OCI-LY7 (cell line): ENCODE measurements around the gene CNTNAP5.

Experiments
- EZH2phosphoT487 ChIP-seq: fragments of 200-600 bp; sonication (generic); IDR thresholded peaks from 2 replicates; pipeline ENCODE4 v1.6.1; 2018; ENCODE audit warnings: low read depth, borderline replicate concordance, mild to moderate bottlenecking, mixed run types, antibody characterized with exemption, low read length, moderate library complexity, mixed read lengths
- TF ChIP-seq, protein P1 (sequence below): fragments of 200-600 bp; sonication (generic); conservative IDR thresholded peaks from 2 replicates; pipeline ENCODE4 v1.5.1; 2014; ENCODE audit warnings: mild to moderate bottlenecking, antibody characterized with exemption, low read length, moderate library complexity, mixed read lengths

DNA sequence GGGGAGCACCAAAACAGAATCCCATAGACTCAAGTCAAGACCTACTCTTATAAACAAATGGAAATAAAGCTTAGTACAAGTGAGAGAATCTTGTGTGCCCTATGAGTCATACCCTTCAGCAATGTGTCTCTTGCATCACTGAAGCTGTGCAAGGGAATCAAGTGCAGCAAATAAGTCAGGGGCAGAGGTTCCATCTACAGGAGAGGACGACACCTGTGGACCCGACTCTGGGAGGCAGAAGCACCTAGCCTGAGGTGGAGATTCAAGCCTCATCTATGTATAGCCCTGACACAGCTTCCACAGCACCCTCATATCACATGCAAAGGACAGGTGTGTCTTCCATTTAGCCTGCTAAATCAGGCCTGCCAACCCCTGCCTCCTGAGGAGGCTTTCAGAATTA lies 298.2 kb downstream of the CNTNAP5 start:
- TF ChIP-seq, protein P1, sequence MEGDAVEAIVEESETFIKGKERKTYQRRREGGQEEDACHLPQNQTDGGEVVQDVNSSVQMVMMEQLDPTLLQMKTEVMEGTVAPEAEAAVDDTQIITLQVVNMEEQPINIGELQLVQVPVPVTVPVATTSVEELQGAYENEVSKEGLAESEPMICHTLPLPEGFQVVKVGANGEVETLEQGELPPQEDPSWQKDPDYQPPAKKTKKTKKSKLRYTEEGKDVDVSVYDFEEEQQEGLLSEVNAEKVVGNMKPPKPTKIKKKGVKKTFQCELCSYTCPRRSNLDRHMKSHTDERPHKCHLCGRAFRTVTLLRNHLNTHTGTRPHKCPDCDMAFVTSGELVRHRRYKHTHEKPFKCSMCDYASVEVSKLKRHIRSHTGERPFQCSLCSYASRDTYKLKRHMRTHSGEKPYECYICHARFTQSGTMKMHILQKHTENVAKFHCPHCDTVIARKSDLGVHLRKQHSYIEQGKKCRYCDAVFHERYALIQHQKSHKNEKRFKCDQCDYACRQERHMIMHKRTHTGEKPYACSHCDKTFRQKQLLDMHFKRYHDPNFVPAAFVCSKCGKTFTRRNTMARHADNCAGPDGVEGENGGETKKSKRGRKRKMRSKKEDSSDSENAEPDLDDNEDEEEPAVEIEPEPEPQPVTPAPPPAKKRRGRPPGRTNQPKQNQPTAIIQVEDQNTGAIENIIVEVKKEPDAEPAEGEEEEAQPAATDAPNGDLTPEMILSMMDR, result no peak
- no peak for TF ChIP-seq EZH2phosphoT487
